SK-N-SH (cell line): ENCODE results near the gene MED16. TPM values are rescaled to one million over a fixed set of nuclear protein-coding genes. Genes with fewer than 3 reads are reported as not detected.

Experiments
- CTCF ChIA-PET: fragments of 300-600, 350-600 bp; formaldehyde crosslinking; extraction: SDS; loops from one replicate; lab custom pipeline; 2021; lab: Yijun Ruan, JAX
- POLR2A ChIA-PET: fragments of 350-600 bp; sonication (Branson Sonifier 250); formaldehyde crosslinking; extraction: SDS; loops from one replicate; lab custom pipeline; 2020; ENCODE audit warnings: antibody characterized with exemption, inconsistent platforms; lab: Yijun Ruan, JAX
- DNase-seq: peaks from one replicate; pipeline ENCODE4 v3.0.0; 2012
- H2AFZ ChIP-seq: fragments of 200-600 bp; sonication (generic); 2 replicates; pipeline ENCODE4 v1.8.1; 2016; ENCODE audit warnings: antibody characterized with exemption, mild to moderate bottlenecking, low read depth
- H3F3A ChIP-seq: fragments of 200-600 bp; sonication (generic); replicated peaks from 2 replicates; pipeline ENCODE3; 2016; ENCODE audit warnings: antibody characterized with exemption, mild to moderate bottlenecking; ENCODE audit not compliant: insufficient read depth
- H3K27ac ChIP-seq, 2 experiments: fragments of 200-500 bp in 1 of 2; fragments of 200-600 bp in 1 of 2; sonication (Bioruptor generic) in 1 of 2; sonication (generic), shearing (Covaris generic) in 1 of 2; 2 replicates each; pipeline versions ENCODE4 v1.5.1 to v1.6.1; 2014 to 2016; ENCODE audit warnings: low read depth in 2 of 2, inconsistent platforms in 1 of 2, low read length in 1 of 2, mild to moderate bottlenecking in 1 of 2, mixed read lengths in 1 of 2
- H3K27me3 ChIP-seq: fragments of 200-600 bp; sonication (generic), shearing (Covaris generic); 2 replicates; pipeline ENCODE4 v1.6.1; 2016; ENCODE audit warnings: mixed run types; ENCODE audit not compliant: insufficient read depth
- H3K36me3 ChIP-seq, 2 experiments: fragments of 200-500 bp in 1 of 2; fragments of 200-600 bp in 1 of 2; sonication (Bioruptor generic) in 1 of 2; sonication (generic) in 1 of 2; replicated peaks in 1 of 2; 2 replicates each; pipeline versions ENCODE3 to v1.5.1; 2014 to 2016; ENCODE audit warnings: low read length in 1 of 2, mild to moderate bottlenecking in 1 of 2; ENCODE audit not compliant: insufficient read depth in 2 of 2, control insufficient read depth in 1 of 2
- H3K4me1 ChIP-seq, 2 experiments: fragments of 200-500 bp in 1 of 2; fragments of 200-600 bp in 1 of 2; sonication (Bioruptor generic) in 1 of 2; sonication (generic), shearing (Covaris generic) in 1 of 2; 2 replicates each; pipeline versions ENCODE4 v1.5.1 to v1.6.1; 2014 to 2016; ENCODE audit warnings: low read depth in 1 of 2, low read length in 1 of 2, mixed run types in 1 of 2; ENCODE audit not compliant: insufficient read depth in 2 of 2, control insufficient read depth in 1 of 2
- H3K4me2 ChIP-seq: fragments of 200-600 bp; sonication (generic), shearing (Covaris generic); 2 replicates; pipeline ENCODE4 v1.6.1; 2017; ENCODE audit warnings: mixed run types
- H3K4me3 ChIP-seq, 2 experiments: fragments of 200-500 bp in 1 of 2; fragments of 200-600 bp in 1 of 2; sonication (Bioruptor generic) in 1 of 2; sonication (generic), shearing (Covaris generic) in 1 of 2; 2 replicates each; pipeline versions ENCODE4 v1.5.1 to v1.8.1; 2014 to 2016; ENCODE audit warnings: low read depth in 2 of 2, inconsistent platforms in 1 of 2, low read length in 1 of 2, mild to moderate bottlenecking in 1 of 2, mixed read lengths in 1 of 2, moderate library complexity in 1 of 2
- H3K79me2 ChIP-seq: fragments of 200-600 bp; sonication (generic); 2 replicates; pipeline ENCODE4 v1.8.1; 2017; ENCODE audit warnings: mild to moderate bottlenecking; ENCODE audit not compliant: insufficient read depth
- H3K9ac ChIP-seq: fragments of 200-600 bp; sonication (generic); 2 replicates; pipeline ENCODE4 v1.6.1; 2017; ENCODE audit warnings: mixed run types
- H3K9me2 ChIP-seq: fragments of 200-600 bp; sonication (generic); 2 replicates; pipeline ENCODE4 v1.6.1; 2017; ENCODE audit warnings: mixed run types
- H3K9me3 ChIP-seq: fragments of 200-600 bp; sonication (generic); 2 replicates; pipeline ENCODE4 v1.6.1; 2017; ENCODE audit warnings: mixed run types, mild to moderate bottlenecking, moderate library complexity
- H4K20me1 ChIP-seq: fragments of 200-600 bp; sonication (generic); 2 replicates; pipeline ENCODE4 v1.6.1; 2017; ENCODE audit warnings: mild to moderate bottlenecking, mixed run types; ENCODE audit not compliant: insufficient read depth
- GABPA ChIP-seq: IDR thresholded peaks from 2 replicates; pipeline ENCODE4 v1.4.0; 2012; ENCODE audit warnings: low read depth, mild to moderate bottlenecking
- GATA2 ChIP-seq: sonication (generic); formaldehyde crosslinking; IDR thresholded peaks from 2 replicates; pipeline ENCODE4 v1.5.0; 2020; ENCODE audit warnings: mild to moderate bottlenecking, missing genetic modification reagents
- JUND ChIP-seq: IDR thresholded peaks from 2 replicates; pipeline ENCODE4 v1.4.0; 2012
- RXRA ChIP-seq: IDR thresholded peaks from 2 replicates; pipeline ENCODE4 v1.4.0; 2012; ENCODE audit warnings: low read depth, mild to moderate bottlenecking, borderline replicate concordance
- SIN3A ChIP-seq: IDR thresholded peaks from 2 replicates; pipeline ENCODE4 v1.6.1; 2012; ENCODE audit warnings: low read depth, mild to moderate bottlenecking, low read length, moderate library complexity, borderline replicate concordance
- SMC3 ChIP-seq: IDR thresholded peaks from 2 replicates; pipeline ENCODE4 v1.6.1; 2012; ENCODE audit warnings: low read depth, low read length, improper control_type of control experiment
- TAF1 ChIP-seq: IDR thresholded peaks from 2 replicates; pipeline ENCODE4 v1.6.1; 2012; ENCODE audit warnings: low read depth, mild to moderate bottlenecking, low read length, moderate library complexity, borderline replicate concordance
- WGBS: methylation state at CpG from one replicate; pipeline ENCODE4 v1.1.6; 2017; ENCODE audit warnings: low lambda C conversion rate; 5-methylcytosine and 5-hydroxymethylcytosine counted together
- polyA plus RNA-seq, 3 experiments: library from polyadenylated mRNA; depleted of rRNA; stranded (reverse); fragments of >200 nt; gene quantifications; 2 replicates each; pipeline ENCODE4 v1.2.3, GENCODE V29; 2012
- TF ChIP-seq, protein P1 (sequence below): fragments of 150-350 bp; IDR thresholded peaks from 2 replicates; pipeline ENCODE4 v1.6.1; 2016; ENCODE audit warnings: mild to moderate bottlenecking, low read depth, low read length

The MED16 gene
- polyA plus RNA-seq, 1 of the 3 experiments (the other 2 are of a cell fraction) = 40.6 TPM

DNA sequence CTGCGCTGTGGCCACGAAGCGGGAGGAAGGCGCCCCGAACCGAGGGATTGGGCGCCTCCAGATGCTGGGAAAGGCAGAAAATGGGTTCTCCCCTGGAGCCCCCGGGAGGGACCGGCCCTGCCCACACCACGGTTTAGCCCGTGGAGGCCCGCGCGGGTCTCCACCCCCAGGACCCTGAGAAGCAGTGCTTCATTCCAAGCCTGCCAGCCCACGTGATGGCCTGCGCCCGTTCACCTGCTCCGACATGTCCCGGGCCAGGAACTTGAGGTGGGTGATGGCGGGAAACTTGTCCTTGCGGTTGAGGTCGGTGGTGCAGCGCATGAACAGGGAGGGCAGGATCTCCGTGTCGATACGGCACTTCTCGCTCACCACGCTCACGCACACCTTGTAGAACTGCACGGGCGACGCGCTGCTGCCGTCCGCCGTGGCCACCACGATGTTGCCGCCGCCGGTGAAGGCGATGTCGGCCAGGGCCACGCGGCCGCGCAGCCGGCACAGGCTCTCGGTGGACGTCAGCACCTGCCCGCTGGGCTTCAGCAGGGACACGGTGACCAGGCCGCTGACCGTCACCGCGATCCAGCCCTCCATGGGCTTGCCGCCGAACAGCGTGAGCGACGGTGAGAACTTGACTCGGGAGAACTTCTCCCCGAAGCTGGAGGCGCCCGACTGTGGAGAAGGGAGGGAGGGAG, 7.3 kb downstream of the MED16 start:
- Histone ChIP-seq H3K9me3 (no peaks in the 10 kb centered on the region), H3K9ac (no peak overlapping the region), H3K79me2 (peaks cover under 1% of the 10 kb centered on the region; the same call in 1 of the 2 replicates), H3K4me1 (peaks cover 0 to 15% of the 10 kb centered on the region in 2 experiments; a peak in 1 of 4 replicates), H3K9me2 (no peaks in the 10 kb centered on the region), H3F3A (peaks cover 6% of the 10 kb centered on the region), H3K27ac (peak overlapping the region in 1 of 2 experiments; percentile 72; a peak in 2 of 4 replicates), H3K27me3 (no peaks in the 10 kb centered on the region), H3K36me3 (peaks cover 11 to 67% of the 10 kb centered on the region in 2 experiments), H3K4me2 (no peak overlapping the region), H2AFZ (no peak overlapping the region), H4K20me1 (no peaks in the 10 kb centered on the region), H3K4me3 (no peak overlapping the region)
- CTCF ChIA-PET = interaction anchor here (0.6 kb wide), 1 partner anchor 97 kb away, joined by 3 read pairs; no protein-coding TSS in a partner anchor
- WGBS = 97% methylated on average over 47 of the region's 64 CpGs
- POLR2A ChIA-PET = no interaction called here
- no peak for TF ChIP-seq GATA2 (CRISPR knock-in tag)
- no peak for DNase-seq

GRCh38 chr19:884420-885211, 8.4 kb downstream of the MED16 start:
- POLR2A ChIA-PET = no interaction called here
- peaks cover 6% of the 10 kb centered on the region for H3F3A ChIP-seq
- H4K20me1 ChIP-seq = no peaks in the 10 kb centered on the region
- H3K27me3 ChIP-seq = no peaks in the 10 kb centered on the region
- no peaks in the 10 kb centered on the region for H3K9me2 ChIP-seq
- no peak overlapping the region for H2AFZ ChIP-seq
- peaks cover 11 to 62% of the 10 kb centered on the region in 2 experiments for H3K36me3 ChIP-seq
- peaks cover 0 to 15% of the 10 kb centered on the region in 2 experiments; a peak in 1 of 4 replicates for H3K4me1 ChIP-seq
- WGBS = 98% methylated on average over 22 of the region's 51 CpGs
- no peak for TF ChIP-seq SMC3
- TF ChIP-seq TAF1 = no peak
- TF ChIP-seq, protein P1, sequence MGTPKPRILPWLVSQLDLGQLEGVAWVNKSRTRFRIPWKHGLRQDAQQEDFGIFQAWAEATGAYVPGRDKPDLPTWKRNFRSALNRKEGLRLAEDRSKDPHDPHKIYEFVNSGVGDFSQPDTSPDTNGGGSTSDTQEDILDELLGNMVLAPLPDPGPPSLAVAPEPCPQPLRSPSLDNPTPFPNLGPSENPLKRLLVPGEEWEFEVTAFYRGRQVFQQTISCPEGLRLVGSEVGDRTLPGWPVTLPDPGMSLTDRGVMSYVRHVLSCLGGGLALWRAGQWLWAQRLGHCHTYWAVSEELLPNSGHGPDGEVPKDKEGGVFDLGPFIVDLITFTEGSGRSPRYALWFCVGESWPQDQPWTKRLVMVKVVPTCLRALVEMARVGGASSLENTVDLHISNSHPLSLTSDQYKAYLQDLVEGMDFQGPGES = no peak
- no peak overlapping the region for H3K4me3 ChIP-seq
- no peak overlapping the region for H3K27ac ChIP-seq
- CTCF ChIA-PET = no interaction called here
- no peak overlapping the region for H3K4me2 ChIP-seq
- H3K9me3 ChIP-seq = no peaks in the 10 kb centered on the region
- no peaks in the 10 kb centered on the region; the same call in 1 of the 2 replicates for H3K79me2 ChIP-seq
- DNase-seq = no peak
- H3K9ac ChIP-seq = no peak overlapping the region

DNA sequence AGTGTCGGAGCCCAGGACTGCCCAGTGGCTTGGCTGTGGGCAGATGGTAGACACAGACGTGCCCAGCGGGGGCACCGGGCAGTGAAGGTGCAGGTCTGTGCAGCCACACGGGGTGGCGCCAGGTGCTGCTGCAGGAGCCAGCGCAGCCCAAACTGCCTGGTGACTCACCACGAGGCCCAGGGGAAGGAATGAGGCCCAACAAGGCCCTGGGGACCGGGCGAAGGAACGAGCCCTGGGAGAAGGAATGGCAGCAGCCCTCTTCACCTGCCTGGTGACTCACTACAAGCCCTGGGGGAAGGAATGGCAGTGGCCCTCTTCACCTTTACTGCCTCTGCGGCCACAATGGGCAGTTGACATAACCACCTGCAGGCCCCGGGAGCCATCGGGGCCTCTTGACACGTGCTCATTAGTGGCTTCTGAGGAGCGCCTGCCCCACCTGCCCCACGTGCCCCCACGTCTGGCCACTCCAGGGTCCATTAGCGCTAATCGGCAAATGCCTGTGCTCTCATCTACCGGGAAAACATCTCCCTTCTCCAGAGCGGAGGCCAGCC, 9.3 kb downstream of the MED16 start:
- Histone ChIP-seq H2AFZ (no peak overlapping the region), H3K27me3 (no peaks in the 10 kb centered on the region), H3K27ac (no peak overlapping the region), H3K4me2 (no peak overlapping the region), H3F3A (peaks cover 6% of the 10 kb centered on the region), H3K9ac (no peak overlapping the region), H3K9me3 (no peaks in the 10 kb centered on the region), H3K36me3 (peaks cover 11 to 57% of the 10 kb centered on the region in 2 experiments), H3K79me2 (no peaks in the 10 kb centered on the region), H3K4me3 (no peak overlapping the region), H4K20me1 (no peaks in the 10 kb centered on the region), H3K9me2 (no peaks in the 10 kb centered on the region), H3K4me1 (peaks cover 0 to 15% of the 10 kb centered on the region in 2 experiments; a peak in 1 of 4 replicates)
- 95% methylated on average over 18 of the region's 22 CpGs for WGBS
- DNase-seq = no peak
- CTCF ChIA-PET = no interaction called here
- POLR2A ChIA-PET = no interaction called here
- TF ChIP-seq RXRA (no peak), JUND (no peak), SIN3A (no peak), TAF1 (no peak), GABPA (no peak)
